HT-29 (cell line): ENCODE measurements around the gene GNG14. TPM values are rescaled to one million over a fixed set of nuclear protein-coding genes. Genes with fewer than 3 reads are reported as not detected.
"Not testable (repeated sequence)": the region's sequence is repeated elsewhere in the genome, so short reads cannot be mapped to it uniquely, and the experiment has no call there.

Source experiments
- DNase-seq: peaks from one replicate; pipeline ENCODE4 v3.0.0-alpha.2; 2015; ENCODE audit warnings: low spot score
- total RNA-seq: library from RNA; depleted of rRNA; stranded (reverse); fragments of >200 nt; shearing (Covaris generic); gene quantifications from 2 replicates; pipeline ENCODE4 v1.2.3, GENCODE V29; 2014; rRNA removed

Gene GNG14
- total RNA-seq: not detected in 2 replicates

GRCh38 chr19:12687496-12688196 is at the start of gene GNG14:
Gene GNG14 (plus strand): TSS chr19:12687998. CDS start chr19:12688049, 51 bp downstream.
- DNase-seq: no peak

- DNase-seq: no peak
These were observed 49.1 kb upstream of the GNG14 start for GRCh38 chr19:12638611-12639182.

GRCh38 chr19:12639901-12640613 is 47.7 kb upstream of the GNG14 start:
- DNase-seq: peak; percentile 65

- DNase-seq: no peak
These were observed 46.3 kb upstream of the GNG14 start for GRCh38 chr19:12641456-12641855.

GRCh38 chr19:12642506-12642905 is 45.3 kb upstream of the GNG14 start:
- no peak for DNase-seq

GRCh38 chr19:12643716-12644115 is 44.1 kb upstream of the GNG14 start:
- DNase-seq: not testable (repeated sequence)

GRCh38 chr19:12646551-12646950 is 41.2 kb upstream of the GNG14 start:
- no peak for DNase-seq

GRCh38 chr19:12647047-12647446 is 40.8 kb upstream of the GNG14 start:
- no peak for DNase-seq

- DNase-seq: peak; percentile 43
These were observed 40.2 kb upstream of the GNG14 start for GRCh38 chr19:12647490-12648071.

- DNase-seq: no peak
These were observed 39.7 kb upstream of the GNG14 start for GRCh38 chr19:12648088-12648487.

- no peak for DNase-seq
These were observed 37.9 kb upstream of the GNG14 start for GRCh38 chr19:12649941-12650340.

GRCh38 chr19:12652219-12652618 is 35.6 kb upstream of the GNG14 start:
- no peak for DNase-seq

GRCh38 chr19:12655546-12655945 is 32.3 kb upstream of the GNG14 start:
- no peak for DNase-seq

- DNase-seq: no peak
These were observed 30.8 kb upstream of the GNG14 start for GRCh38 chr19:12656899-12657571.

GRCh38 chr19:12657966-12658365 is 29.8 kb upstream of the GNG14 start:
- no peak for DNase-seq

GRCh38 chr19:12660980-12661379 is 26.8 kb upstream of the GNG14 start:
- no peak for DNase-seq

GRCh38 chr19:12664406-12665280 is 23.2 kb upstream of the GNG14 start:
- DNase-seq: no peak

- no peak for DNase-seq
These were observed 22.6 kb upstream of the GNG14 start for GRCh38 chr19:12665281-12665573.

GRCh38 chr19:12665671-12666264 is 22.0 kb upstream of the GNG14 start:
- DNase-seq: no peak

GRCh38 chr19:12666265-12667048 is 21.3 kb upstream of the GNG14 start, which contains the start of the genes MAN2B1 and WDR83:
Gene MAN2B1 (minus strand): TSS chr19:12666742. CDS start chr19:12666701, 41 bp downstream.
Gene WDR83 (plus strand): TSS chr19:12666807. CDS start chr19:12669791, 2,984 bp downstream.
- peak; percentile 67 for DNase-seq
